Ascending aorta (tissue), 2 donors: ENCODE results near the gene PTPRE. TPM values are rescaled to one million over a fixed set of nuclear protein-coding genes. Genes with fewer than 3 reads are reported as not detected.

Source experiments
- DNase-seq, 2 donors: peaks; one replicate each; pipeline ENCODE4 v3.0.0-alpha.2; 2019; ENCODE audit warnings: low spot score in 2 of 2
- H3K27ac ChIP-seq, 2 donors: fragments of 200-600 bp; sonication (generic); one replicate each; pipeline ENCODE4 v1.5.1; 2016 to 2017; ENCODE audit warnings: mild to moderate bottlenecking in 1 of 2
- H3K27me3 ChIP-seq: fragments of 200-600 bp; sonication (generic); one replicate; pipeline ENCODE4 v1.5.1; 2017
- H3K36me3 ChIP-seq, 2 donors: fragments of 200-600 bp; sonication (generic); one replicate each; pipeline ENCODE4 v1.5.1; 2016
- H3K4me1 ChIP-seq, 2 donors: fragments of 200-600 bp; sonication (generic); one replicate each; pipeline ENCODE4 v1.5.1; 2016 to 2017; ENCODE audit warnings: mild to moderate bottlenecking in 1 of 2
- H3K4me3 ChIP-seq, 2 donors: fragments of 200-600 bp; sonication (generic); one replicate each; pipeline ENCODE4 v1.5.1; 2016 to 2017; ENCODE audit warnings: mild to moderate bottlenecking in 1 of 2
- H3K9me3 ChIP-seq, 2 donors: fragments of 200-600 bp; sonication (generic); one replicate each; pipeline ENCODE4 v1.5.1; 2016
- intact Hi-C: fragments of 100-400 bp; cut with DNase I; formaldehyde crosslinking; loops from one replicate; pipeline ENCODE4 v1.15.1; 2023
- total RNA-seq: library from RNA; depleted of rRNA; stranded (reverse); fragments of >200 nt; gene quantifications from one replicate; pipeline ENCODE4 v1.1.0, GENCODE V29; 2016
- TF ChIP-seq, protein P1 (sequence below), 3 experiments: fragments of 200-600 bp in 2 of 3; fragments of 450-650 bp in 1 of 3; sonication (generic) in 2 of 3; IDR thresholded peaks; one replicate each; pipeline ENCODE4 v1.5.1; 2016 to 2019; ENCODE audit warnings: antibody characterized with exemption in 3 of 3, mild to moderate bottlenecking in 1 of 3, moderate library complexity in 1 of 3

PTPRE gene
- total RNA-seq, 1 donor from 2014 or later, result 14.5 TPM

GRCh38 chr10:128081222-128081621 lies 174.3 kb downstream of the PTPRE start:
- Histone ChIP-seq H3K4me1 (no peaks in the 10 kb centered on the region), H3K36me3 (peaks cover 17 to 24% of the 10 kb centered on the region in 2 donors), H3K27me3 (no peaks in the 10 kb centered on the region), H3K27ac (no peak overlapping the region), H3K9me3 (no peaks in the 10 kb centered on the region), H3K4me3 (no peak overlapping the region)
- peak in 1 of 2 donors; percentile 19 for DNase-seq
- TF ChIP-seq, protein P1, sequence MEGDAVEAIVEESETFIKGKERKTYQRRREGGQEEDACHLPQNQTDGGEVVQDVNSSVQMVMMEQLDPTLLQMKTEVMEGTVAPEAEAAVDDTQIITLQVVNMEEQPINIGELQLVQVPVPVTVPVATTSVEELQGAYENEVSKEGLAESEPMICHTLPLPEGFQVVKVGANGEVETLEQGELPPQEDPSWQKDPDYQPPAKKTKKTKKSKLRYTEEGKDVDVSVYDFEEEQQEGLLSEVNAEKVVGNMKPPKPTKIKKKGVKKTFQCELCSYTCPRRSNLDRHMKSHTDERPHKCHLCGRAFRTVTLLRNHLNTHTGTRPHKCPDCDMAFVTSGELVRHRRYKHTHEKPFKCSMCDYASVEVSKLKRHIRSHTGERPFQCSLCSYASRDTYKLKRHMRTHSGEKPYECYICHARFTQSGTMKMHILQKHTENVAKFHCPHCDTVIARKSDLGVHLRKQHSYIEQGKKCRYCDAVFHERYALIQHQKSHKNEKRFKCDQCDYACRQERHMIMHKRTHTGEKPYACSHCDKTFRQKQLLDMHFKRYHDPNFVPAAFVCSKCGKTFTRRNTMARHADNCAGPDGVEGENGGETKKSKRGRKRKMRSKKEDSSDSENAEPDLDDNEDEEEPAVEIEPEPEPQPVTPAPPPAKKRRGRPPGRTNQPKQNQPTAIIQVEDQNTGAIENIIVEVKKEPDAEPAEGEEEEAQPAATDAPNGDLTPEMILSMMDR (IDR thresholded peaks at IDR 0.05), result no peak
- intact Hi-C loops, result no loop called here

DNA sequence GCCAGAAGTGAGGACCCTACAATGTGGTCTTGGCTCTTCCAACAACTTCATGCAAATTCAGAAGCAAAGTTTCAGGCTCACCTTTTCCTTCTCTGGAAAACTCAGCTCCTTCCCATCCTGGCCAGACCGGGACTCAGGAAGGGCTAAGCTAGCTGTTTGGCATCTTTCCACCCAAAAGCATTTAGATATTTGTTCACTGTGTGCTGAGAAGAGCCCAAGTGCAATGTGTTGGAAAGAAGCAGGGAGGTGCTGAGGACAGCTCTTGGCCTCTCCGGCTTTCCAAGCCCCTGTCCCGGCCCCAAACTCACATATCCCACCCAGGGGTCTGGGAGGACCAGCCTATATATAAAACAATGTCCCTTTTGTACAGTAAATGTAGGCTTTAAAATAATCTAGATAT lies 174.8 kb downstream of the PTPRE start:
- TF ChIP-seq, protein P1 (IDR thresholded peaks at IDR 0.05), result no peak
- intact Hi-C loops, result no loop called here
- Histone ChIP-seq H3K36me3 (peaks cover 16 to 24% of the 10 kb centered on the region in 2 donors), H3K4me1 (no peaks in the 10 kb centered on the region), H3K4me3 (no peak overlapping the region), H3K9me3 (no peaks in the 10 kb centered on the region), H3K27me3 (no peaks in the 10 kb centered on the region), H3K27ac (no peak overlapping the region)
- peak in 1 of 2 donors; percentile 28 for DNase-seq

GRCh38 chr10:128083191-128083895 lies 176.4 kb downstream of the PTPRE start:
- peaks cover 0 to 17% of the 10 kb centered on the region in 2 donors for H3K36me3 ChIP-seq
- no peaks in the 10 kb centered on the region for H3K4me1 ChIP-seq
- DNase-seq, result peak in 1 of 2 donors; percentile 22
- no peak overlapping the region for H3K4me3 ChIP-seq
- intact Hi-C loops, result no loop called here
- no peaks in the 10 kb centered on the region for H3K27me3 ChIP-seq
- H3K27ac ChIP-seq, result no peak overlapping the region
- no peaks in the 10 kb centered on the region for H3K9me3 ChIP-seq
- TF ChIP-seq, protein P1 (IDR thresholded peaks at IDR 0.05), result no peak

DNA sequence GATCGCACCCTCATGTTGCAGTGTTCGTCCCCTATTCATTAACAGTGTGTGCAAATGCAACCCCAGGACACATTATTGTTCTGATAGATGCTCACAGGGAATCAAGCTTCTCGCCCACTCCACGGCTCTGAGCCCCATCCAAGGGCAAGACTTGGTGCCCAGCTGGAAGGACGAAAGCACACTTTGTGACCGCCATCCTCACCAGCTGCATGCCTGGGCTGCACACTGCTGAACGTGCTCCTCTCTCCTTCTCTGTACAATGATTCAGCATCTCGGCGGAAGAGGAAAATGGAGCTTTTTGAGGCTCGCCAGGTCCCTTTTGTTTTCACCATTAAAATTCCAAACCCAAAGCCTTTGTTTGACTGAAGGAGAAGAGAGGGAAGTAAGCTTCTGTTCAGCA lies 177.5 kb downstream of the PTPRE start:
- Histone ChIP-seq H3K4me3 (no peak overlapping the region), H3K27me3 (no peaks in the 10 kb centered on the region), H3K4me1 (no peaks in the 10 kb centered on the region), H3K27ac (no peak overlapping the region), H3K9me3 (no peaks in the 10 kb centered on the region), H3K36me3 (peaks cover 0 to 7% of the 10 kb centered on the region in 2 donors)
- peak in 1 of 2 donors; percentile 55 for DNase-seq
- intact Hi-C loops, result no loop called here
- TF ChIP-seq, protein P1 (IDR thresholded peaks at IDR 0.05), result no peak

GRCh38 chr10:128084991-128085390 lies 178.1 kb downstream of the PTPRE start:
- Histone ChIP-seq H3K27ac (no peak overlapping the region), H3K27me3 (no peaks in the 10 kb centered on the region), H3K4me3 (no peak overlapping the region), H3K9me3 (no peaks in the 10 kb centered on the region), H3K4me1 (no peaks in the 10 kb centered on the region), H3K36me3 (peaks cover 0 to 2% of the 10 kb centered on the region in 2 donors)
- TF ChIP-seq, protein P1 (IDR thresholded peaks at IDR 0.05), result no peak
- intact Hi-C loops, result no loop called here
- DNase-seq, result peak in 1 of 2 donors; percentile 40
